GM19468 (cell line): ENCODE data around the gene THSD7A.

Source experiments
- ATAC-seq: cut with Tn5 transposase; IDR thresholded peaks from one replicate; pipeline ENCODE4 v1.9.1; 2021; ENCODE audit warnings: mild to moderate bottlenecking, moderate library complexity, moderate number of reproducible peaks; ENCODE audit not compliant: unreplicated experiment; ENCODE audit errors: extremely low read depth

The THSD7A gene

GRCh38 chr7:11713352-11713751 is 118.6 kb downstream of the THSD7A start:
- no peak for ATAC-seq

- ATAC-seq: no peak
Measured at GRCh38 chr7:11710377-11710776, 121.6 kb downstream of the THSD7A start.

- no peak for ATAC-seq
Measured at GRCh38 chr7:11709196-11709595, 122.8 kb downstream of the THSD7A start.

- no peak for ATAC-seq
Measured at GRCh38 chr7:11707606-11708193, 124.3 kb downstream of the THSD7A start.

GRCh38 chr7:11706666-11707605 is 125.1 kb downstream of the THSD7A start:
- no peak for ATAC-seq

GRCh38 chr7:11703829-11704228 is 128.2 kb downstream of the THSD7A start:
- no peak for ATAC-seq

GRCh38 chr7:11702938-11703337 is 129.1 kb downstream of the THSD7A start:
- ATAC-seq: no peak

GRCh38 chr7:11701829-11702560 is 130.0 kb downstream of the THSD7A start:
- no peak for ATAC-seq

- ATAC-seq: no peak
Measured at GRCh38 chr7:11699666-11700065, 132.3 kb downstream of the THSD7A start.

- no peak for ATAC-seq
Measured at GRCh38 chr7:11698384-11698871, 133.6 kb downstream of the THSD7A start.

- ATAC-seq: no peak
Measured at GRCh38 chr7:11690395-11690794, 141.6 kb downstream of the THSD7A start.

- ATAC-seq: no peak
Measured at GRCh38 chr7:11689096-11689495, 142.9 kb downstream of the THSD7A start.

- ATAC-seq: no peak
Measured at GRCh38 chr7:11681461-11681860, 150.5 kb downstream of the THSD7A start.

- ATAC-seq: no peak
Measured at GRCh38 chr7:11675163-11675562, 156.8 kb downstream of the THSD7A start.

GRCh38 chr7:11668727-11669126 is 163.3 kb downstream of the THSD7A start:
- ATAC-seq: no peak

GRCh38 chr7:11667810-11668185 is 164.2 kb downstream of the THSD7A start:
- ATAC-seq: no peak

GRCh38 chr7:11667071-11667809 is 164.8 kb downstream of the THSD7A start:
- ATAC-seq: no peak

GRCh38 chr7:11665357-11665756 is 166.6 kb downstream of the THSD7A start:
- no peak for ATAC-seq

- ATAC-seq: no peak
Measured at GRCh38 chr7:11655642-11656041, 176.4 kb downstream of the THSD7A start.

- ATAC-seq: no peak
Measured at GRCh38 chr7:11655163-11655562, 176.8 kb downstream of the THSD7A start.
